ENCODE measurements around the gene ASPA.

The ASPA gene

DNA sequence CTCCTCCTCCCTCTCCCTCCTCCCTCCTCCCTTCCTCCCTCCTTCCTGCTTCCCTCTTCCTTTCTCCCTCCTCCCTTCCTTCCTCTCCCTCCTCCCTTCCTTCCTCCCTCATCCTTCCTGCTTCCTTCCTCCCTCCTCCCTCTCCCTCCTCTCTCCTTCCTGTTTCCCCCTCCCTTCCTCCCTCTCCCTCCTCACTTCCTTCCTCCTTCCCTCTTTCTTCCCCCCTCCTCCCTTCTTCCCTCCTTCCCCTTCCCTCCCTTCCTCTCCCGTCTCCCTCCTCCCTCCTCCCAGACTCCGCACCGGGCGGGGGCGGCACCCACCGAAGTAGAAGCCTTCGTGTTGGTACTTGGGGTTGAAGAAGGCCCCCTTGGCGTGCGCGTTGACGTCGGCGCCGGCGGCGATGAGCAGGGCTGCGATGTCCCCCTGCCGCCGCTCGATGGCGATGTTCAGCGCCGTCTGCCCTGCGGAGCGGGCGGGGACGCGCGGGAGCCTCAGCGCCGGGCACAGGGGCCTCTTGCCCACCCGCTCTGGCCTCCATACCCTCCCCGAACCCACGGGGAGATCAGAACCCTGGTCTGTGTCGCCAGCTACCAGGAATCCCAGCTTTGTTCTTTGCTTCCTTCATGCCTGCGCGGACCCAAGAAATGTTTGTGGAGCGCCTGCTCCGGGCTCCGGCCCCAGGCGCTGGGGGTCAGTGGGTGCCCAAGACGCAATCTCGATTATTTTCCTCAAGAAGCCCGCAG, 59.6 kb downstream of the ASPA start:
- peak; percentile 48 for DNase-seq (ENCODE audit: low read depth)

DNA sequence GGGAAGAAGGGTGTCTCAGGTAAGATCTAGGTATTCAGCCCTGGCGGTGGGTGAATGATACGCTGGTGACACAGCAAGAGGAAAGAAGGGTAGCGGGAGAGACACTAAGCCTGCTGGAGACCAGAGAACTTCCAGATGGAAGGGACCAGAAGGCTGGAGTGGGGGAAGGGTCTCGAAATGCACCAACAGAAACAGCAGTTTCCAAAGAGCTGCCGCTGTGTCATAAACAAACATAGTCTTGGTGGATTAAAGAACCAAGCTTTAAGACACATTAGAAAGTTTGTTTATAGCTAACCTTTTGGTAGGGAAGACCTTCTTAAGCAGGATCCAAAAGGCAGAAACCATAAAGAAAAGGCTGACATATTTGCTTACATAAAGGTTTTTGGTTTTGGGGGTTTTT, 60.9 kb downstream of the ASPA start:
- no peak for DNase-seq (ENCODE audit: low read depth)

DNA sequence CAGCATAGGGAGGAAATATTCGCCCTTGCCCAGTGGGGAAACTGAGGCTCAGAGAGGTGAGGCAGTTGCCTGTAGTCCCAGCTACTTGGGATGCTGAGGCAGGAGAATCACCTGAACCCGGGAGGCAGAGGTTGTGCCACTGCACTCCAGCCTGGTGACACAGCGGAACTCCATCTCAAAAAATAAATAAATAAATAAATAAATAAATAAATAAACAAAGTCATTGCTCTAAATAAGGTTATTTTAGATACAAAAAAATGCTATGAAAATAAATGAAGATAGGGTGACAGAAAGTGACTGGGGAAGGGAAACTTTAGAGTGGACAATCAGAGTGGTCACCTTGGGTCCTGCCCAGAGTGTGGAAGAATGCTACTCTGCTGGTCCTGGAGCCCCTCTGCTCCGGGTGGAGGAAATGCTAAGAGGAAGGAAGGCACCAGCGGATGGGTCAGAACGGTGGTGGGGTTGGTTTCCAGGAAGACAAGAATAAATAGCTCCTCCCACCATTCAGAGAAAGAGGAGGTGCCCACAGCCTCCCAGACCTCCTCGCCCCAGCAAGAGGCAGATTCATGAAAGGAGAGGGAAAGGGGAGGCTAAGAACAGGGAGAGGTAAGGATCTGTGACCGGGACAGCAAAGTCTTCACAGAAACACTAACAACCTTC, 64.2 kb downstream of the ASPA start:
- DNase-seq (ENCODE audit: low read depth): no peak

DNA sequence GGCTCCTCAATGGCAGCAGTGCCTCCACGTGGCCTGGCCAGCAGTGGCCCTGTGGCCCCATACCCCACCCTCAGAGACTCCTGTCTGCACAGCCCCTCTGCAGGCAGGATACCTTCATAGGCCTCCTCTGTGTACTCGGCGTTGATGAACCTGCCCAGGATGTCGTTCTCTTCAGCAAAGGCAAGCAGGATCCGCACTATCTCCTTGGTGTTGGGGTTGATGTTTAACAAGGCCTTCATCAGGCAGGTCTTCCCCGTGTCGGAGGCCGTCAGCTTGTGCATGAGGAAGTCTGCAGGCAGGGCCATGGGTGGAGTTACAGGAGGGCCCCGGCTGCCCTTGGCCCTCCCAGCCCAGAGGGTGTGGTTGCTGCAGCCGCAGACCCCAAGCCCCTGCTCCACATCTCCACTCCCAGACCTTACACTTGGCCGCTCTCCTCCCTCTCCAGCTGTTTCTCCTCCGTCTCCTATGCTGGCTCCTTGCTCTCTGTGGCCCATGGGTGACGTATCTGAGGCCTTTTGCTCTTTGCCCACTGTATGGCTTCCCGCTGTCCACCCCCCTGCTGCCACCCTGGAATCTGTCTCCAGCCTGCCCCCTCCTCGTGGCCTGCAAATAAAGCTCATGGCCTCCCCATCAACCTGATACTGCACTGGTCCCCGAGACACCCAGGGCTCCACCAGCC, 66.8 kb downstream of the ASPA start:
- DNase-seq (ENCODE audit: low read depth): no peak

DNA sequence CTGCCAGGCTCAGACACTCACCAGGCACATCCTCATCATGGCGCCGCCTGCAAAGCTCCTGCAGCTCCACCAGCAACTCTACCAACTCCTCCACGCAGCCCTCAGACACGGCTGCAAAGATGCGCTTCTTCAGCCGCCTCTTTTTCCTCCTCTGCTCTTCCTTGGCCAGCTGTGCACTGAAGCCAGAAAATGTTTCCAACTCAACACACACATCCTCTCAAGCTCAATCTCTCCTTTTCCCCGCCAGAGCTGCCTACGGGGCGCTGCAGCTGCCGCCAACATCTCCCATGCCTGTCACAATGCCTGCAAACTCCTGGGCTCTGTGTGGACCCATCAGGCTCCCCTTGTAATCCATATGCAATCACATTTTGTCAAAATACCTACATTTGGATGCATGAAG, 67.7 kb downstream of the ASPA start:
- no peak for DNase-seq (ENCODE audit: low read depth)

DNA sequence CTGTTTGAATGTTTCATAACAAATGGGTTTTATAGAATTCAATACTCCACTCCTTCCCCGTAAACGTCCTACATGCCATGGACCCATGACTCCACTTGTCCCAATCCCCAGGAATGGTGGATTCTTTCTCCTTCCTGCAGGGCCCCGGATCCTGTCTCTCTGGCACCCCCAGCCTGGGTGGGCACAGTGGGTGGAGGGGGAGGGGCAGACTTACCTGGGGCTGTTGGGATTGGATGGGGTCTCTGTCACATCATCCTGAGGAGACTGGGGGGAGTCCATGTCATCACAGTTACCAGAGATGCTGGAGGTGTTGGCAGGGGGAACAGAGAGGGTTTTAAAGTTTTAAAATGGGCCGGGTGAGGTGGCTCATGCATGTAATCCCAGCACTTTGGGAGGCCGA, 68.6 kb downstream of the ASPA start:
- no peak for DNase-seq (ENCODE audit: low read depth)

DNA sequence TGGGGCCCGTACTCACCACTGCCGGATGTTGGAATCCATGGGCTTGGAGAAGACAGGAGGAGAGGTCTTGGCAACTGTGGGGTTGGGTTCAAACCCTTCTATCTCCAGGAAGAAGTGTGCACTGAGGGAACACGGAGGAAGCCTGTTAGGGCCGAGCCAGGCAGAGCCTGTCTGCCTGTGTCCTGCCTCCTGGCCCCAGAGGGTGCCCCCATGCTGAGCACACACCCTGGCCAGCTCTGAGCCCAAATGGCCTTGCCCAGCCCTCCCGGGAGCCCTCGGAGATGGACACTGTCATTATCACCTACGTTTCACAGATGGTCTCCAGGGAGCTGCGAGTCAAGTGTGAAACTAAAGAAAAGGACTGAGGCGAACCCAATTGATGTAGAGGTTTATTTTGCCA, 69.4 kb downstream of the ASPA start:
- DNase-seq (ENCODE audit: low read depth): no peak

DNA sequence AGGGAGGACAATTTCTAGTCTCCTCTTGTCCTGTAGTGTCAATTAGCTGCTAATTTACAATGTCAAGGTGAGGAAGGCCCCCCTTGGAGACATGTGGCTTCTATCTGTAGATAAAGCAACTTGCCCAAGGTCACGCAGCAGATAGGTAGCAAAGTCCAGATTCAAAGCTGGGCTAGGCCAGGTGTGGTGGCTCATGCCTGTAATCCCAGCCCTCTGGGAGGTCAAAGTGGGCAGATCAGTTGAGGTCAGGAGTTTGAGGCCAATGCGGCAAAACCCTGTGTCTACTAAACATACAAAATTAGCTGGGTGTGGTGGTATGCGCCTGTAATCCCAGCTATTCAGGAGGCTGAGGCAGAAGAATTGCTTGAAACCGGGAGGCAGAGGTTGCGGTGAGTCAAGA, 70.7 kb downstream of the ASPA start:
- DNase-seq (ENCODE audit: low read depth): no peak

DNA sequence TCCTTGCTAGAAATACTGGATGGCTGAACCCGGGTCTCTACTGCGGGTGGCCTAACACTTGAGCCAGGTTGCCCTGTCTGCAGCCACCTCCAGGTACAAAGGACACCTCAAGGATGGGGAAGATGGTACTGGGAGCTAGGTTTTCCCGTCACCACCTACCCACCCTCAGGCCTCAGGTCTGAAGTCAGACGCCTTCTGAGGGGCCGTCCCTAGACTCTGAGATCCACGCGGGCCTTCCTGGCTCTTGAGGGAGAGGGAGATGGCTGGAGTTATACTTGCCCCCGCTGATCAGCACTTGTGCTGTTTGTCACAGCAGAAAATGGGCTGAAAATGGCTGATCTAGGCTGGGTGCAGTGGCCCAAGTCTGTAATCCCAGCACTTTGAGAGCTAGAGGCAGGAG, 71.2 kb downstream of the ASPA start:
- no peak for DNase-seq (ENCODE audit: low read depth)

DNA sequence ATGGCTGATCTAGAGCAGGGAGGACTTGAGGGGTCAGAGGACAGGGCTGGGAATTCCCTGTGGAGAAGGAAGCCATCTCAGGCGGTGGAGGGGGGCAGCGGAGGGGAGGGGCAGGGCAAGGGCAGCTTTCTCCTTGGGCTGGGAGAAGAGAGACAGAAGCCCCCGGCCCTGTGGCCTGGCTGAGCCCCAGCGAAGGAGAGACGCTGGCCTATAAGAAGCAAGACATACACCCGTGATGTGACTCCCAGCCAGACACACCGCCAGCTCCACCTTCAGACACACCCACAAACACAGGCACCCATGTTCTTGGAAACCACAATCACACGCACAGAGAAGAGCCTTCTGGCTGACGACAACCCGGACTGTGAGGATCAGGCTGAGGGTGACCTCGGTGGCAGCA, 71.8 kb downstream of the ASPA start:
- no peak for DNase-seq (ENCODE audit: low read depth)

DNA sequence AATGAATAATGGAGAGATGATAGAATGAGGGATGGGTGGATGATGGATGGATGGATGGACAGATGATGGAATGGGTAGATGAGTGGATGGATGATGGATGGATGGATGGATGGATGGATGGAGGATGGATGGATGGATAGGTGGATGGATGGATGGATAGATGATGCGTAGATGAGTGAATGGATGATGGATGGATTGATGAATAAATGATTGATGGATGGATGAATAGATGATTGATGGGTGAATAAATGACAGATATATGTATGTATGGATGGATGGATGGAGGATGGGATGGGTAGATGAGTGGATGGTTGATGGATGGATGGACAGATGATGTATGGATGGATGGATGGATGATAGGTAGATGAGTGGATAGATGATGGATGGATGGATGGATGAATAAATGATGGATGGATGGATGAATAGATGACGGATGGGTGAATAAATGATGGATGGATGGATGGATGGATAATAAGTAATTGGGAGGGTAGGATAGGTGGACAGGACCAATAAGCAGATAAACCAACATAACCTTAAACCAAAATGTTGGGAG, 73.9 kb downstream of the ASPA start:
- no peak for DNase-seq (ENCODE audit: low read depth)

DNA sequence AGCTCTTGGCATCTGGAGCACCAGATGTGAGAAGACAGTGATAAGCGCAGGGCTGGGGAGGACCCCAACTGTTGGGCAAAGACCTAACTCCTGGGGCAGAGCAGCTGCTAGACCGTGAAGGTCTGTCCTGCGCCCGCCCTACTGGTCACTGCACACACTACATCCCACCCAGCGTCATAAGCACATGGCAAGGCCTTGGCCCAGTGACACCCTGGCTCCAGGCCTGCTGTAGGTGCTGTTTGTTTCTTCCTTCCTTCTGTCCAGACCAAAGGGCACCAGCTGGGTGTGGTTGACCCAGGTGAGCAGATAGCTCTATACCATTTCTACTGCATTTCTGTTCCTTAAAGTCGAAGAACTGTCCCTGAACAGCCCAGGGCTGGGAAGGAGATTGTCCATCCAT, 75.4 kb downstream of the ASPA start:
- DNase-seq (ENCODE audit: low read depth): no peak

DNA sequence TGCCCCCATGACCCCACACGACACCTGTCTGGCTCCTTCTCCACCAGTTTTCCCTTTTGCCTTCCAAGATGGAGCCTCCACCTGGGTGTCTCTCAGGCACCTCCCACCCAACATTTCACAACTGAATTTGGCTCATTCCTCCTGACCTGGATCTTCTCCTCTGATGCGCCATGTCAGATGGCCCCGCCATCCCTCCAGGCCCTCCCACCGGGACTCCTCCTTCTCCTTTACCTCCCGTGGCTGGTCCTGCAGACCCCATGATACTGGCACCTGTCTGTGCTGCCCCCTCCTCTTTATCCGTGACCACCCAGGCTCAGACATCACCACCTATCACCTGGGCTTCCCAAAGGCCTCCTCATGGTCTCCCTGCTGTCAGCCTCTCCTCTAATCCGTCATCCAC, 77.1 kb downstream of the ASPA start:
- DNase-seq (ENCODE audit: low read depth): no peak

All from activated T-cell treated with anti-CD3 and anti-CD28 coated beads for 24 hours (primary cell).